Measurements from ENCODE around the gene PUS1. TPM values are rescaled to one million over a fixed set of nuclear protein-coding genes. Genes with fewer than 3 reads are reported as not detected.

PUS1 gene
- total and polyA plus RNA-seq, 2 donors (not counting 1 experiment from before 2014, with no cell fraction given): 50.1 to 99.5 TPM

GRCh38 chr12:131939007-131939406 lies 9.9 kb downstream of the PUS1 start:
- H3K27me3 ChIP-seq (replicated peaks in 1 of 4; ENCODE audit: control extremely low read depth in 1 of 4, control insufficient read depth in 3 of 4, insufficient read depth in 4 of 4, low read length in 3 of 4): no peaks in the 10 kb centered on the region
- H3K27ac Mint-ChIP-seq: no peak overlapping the region
- TF ChIP-seq CTCF (IDR thresholded peaks at IDR 0.05) (no peak), EZH2 (IDR thresholded peaks at IDR 0.05; ENCODE audit: borderline replicate concordance, insufficient read depth, low read depth, low read length, poor library complexity, severe bottlenecking) (no peak)
- H3K4me1 ChIP-seq (ENCODE audit: control insufficient read depth in 2 of 2, insufficient read depth in 2 of 2, low read length in 2 of 2): no peaks in the 10 kb centered on the region
- DNase-seq (no peak), ATAC-seq (ENCODE audit: low read depth) (no peak)
- peaks cover 0 to 54% of the 10 kb centered on the region in 2 experiments for H3K36me3 ChIP-seq (replicated peaks in 1 of 2; ENCODE audit: control extremely low read depth in 1 of 2, control insufficient read depth in 1 of 2, extremely low read depth in 1 of 2, insufficient read depth in 2 of 2, low read length in 1 of 2)
- peaks cover 4% of the 10 kb centered on the region for H4K20me1 ChIP-seq (ENCODE audit: control insufficient read depth, insufficient read depth, low read length, poor library complexity, severe bottlenecking)
- no peak overlapping the region for H3K4me3 Mint-ChIP-seq
- no peak overlapping the region for H2AFZ ChIP-seq (ENCODE audit: insufficient read depth, low read depth, low read length, poor library complexity, severe bottlenecking)
- H3K4me2 ChIP-seq (replicated peaks; ENCODE audit: low read depth, low read length, poor library complexity, severe bottlenecking): no peak overlapping the region
- 97% methylated on average over 16 of the region's 16 CpGs for WGBS (ENCODE audit: insufficient coverage)
- H3K27ac ChIP-seq (ENCODE audit: low read length in 2 of 2): no peak overlapping the region
- H3K27me3 Mint-ChIP-seq: no peaks in the 10 kb centered on the region
- H3K9me3 ChIP-seq (ENCODE audit: control extremely low read depth in 1 of 3, control insufficient read depth in 2 of 3, insufficient read depth in 1 of 3, low read length in 2 of 3): peaks cover 0 to 5% (median 0%) of the 10 kb centered on the region in 3 donors
- CTCF ChIA-PET: no interaction called here
- H3K79me2 ChIP-seq (ENCODE audit: control insufficient read depth, insufficient read depth, low read length): no peaks in the 10 kb centered on the region
- H3K9me3 Mint-ChIP-seq (ENCODE audit: insufficient read depth): no peaks in the 10 kb centered on the region
- intact Hi-C loops (cut with micrococcal nuclease): no loop called here
- POLR2A ChIA-PET: no interaction called here
- H3K4me3 ChIP-seq (ENCODE audit: control extremely low read depth in 1 of 5, extremely low read depth in 1 of 5, insufficient read depth in 1 of 5, low read depth in 2 of 5, low read length in 4 of 5): no peak overlapping the region
- H3K9ac ChIP-seq (ENCODE audit: low read length): no peak overlapping the region
- H3K4me1 Mint-ChIP-seq: no peaks in the 10 kb centered on the region

GRCh38 chr12:131940141-131940547 lies 11.1 kb downstream of the PUS1 start:
- H3K79me2 ChIP-seq (ENCODE audit: control insufficient read depth, insufficient read depth, low read length): peaks cover 2% of the 10 kb centered on the region
- no peak overlapping the region for H3K27ac ChIP-seq (ENCODE audit: low read length in 2 of 2)
- no peaks in the 10 kb centered on the region for H3K4me1 ChIP-seq (ENCODE audit: control insufficient read depth in 2 of 2, insufficient read depth in 2 of 2, low read length in 2 of 2)
- intact Hi-C loops (cut with micrococcal nuclease): no loop called here
- POLR2A ChIA-PET: no interaction called here
- H3K27me3 Mint-ChIP-seq: no peaks in the 10 kb centered on the region
- no peaks in the 10 kb centered on the region for H3K4me1 Mint-ChIP-seq
- CTCF ChIA-PET: no interaction called here
- no peak overlapping the region for H3K27ac Mint-ChIP-seq
- no peak overlapping the region for H3K4me3 Mint-ChIP-seq
- TF ChIP-seq CTCF (IDR thresholded peaks at IDR 0.05) (no peak), EZH2 (IDR thresholded peaks at IDR 0.05; ENCODE audit: borderline replicate concordance, insufficient read depth, low read depth, low read length, poor library complexity, severe bottlenecking) (no peak)
- H3K4me3 ChIP-seq (ENCODE audit: control extremely low read depth in 1 of 5, extremely low read depth in 1 of 5, insufficient read depth in 1 of 5, low read depth in 2 of 5, low read length in 4 of 5): no peak overlapping the region
- no peaks in the 10 kb centered on the region for H3K27me3 ChIP-seq (replicated peaks in 1 of 4; ENCODE audit: control extremely low read depth in 1 of 4, control insufficient read depth in 3 of 4, insufficient read depth in 4 of 4, low read length in 3 of 4)
- WGBS (ENCODE audit: insufficient coverage): 100% methylated on average over 2 of the region's 8 CpGs
- H4K20me1 ChIP-seq (ENCODE audit: control insufficient read depth, insufficient read depth, low read length, poor library complexity, severe bottlenecking): peaks cover 4% of the 10 kb centered on the region
- H3K9ac ChIP-seq (ENCODE audit: low read length): no peak overlapping the region
- H3K9me3 ChIP-seq (ENCODE audit: control extremely low read depth in 1 of 3, control insufficient read depth in 2 of 3, insufficient read depth in 1 of 3, low read length in 2 of 3): peaks cover 0 to 11% (median 0%) of the 10 kb centered on the region in 3 donors
- no peak overlapping the region for H3K4me2 ChIP-seq (replicated peaks; ENCODE audit: low read depth, low read length, poor library complexity, severe bottlenecking)
- ATAC-seq (ENCODE audit: low read depth) (no peak), DNase-seq (no peak)
- H3K36me3 ChIP-seq (replicated peaks in 1 of 2; ENCODE audit: control extremely low read depth in 1 of 2, control insufficient read depth in 1 of 2, extremely low read depth in 1 of 2, insufficient read depth in 2 of 2, low read length in 1 of 2): peaks cover 0 to 52% of the 10 kb centered on the region in 2 experiments
- H2AFZ ChIP-seq (ENCODE audit: insufficient read depth, low read depth, low read length, poor library complexity, severe bottlenecking): no peak overlapping the region
- H3K9me3 Mint-ChIP-seq (ENCODE audit: insufficient read depth): no peaks in the 10 kb centered on the region
